ENCODE results near the gene TCTA. TPM values are rescaled to one million over a fixed set of nuclear protein-coding genes. Genes with fewer than 3 reads are reported as not detected.

Gene TCTA
- total and polyA plus RNA-seq, 2 of the 8 experiments (the other 6 are each of a cell fraction or from before 2014, with no cell fraction given): 6.2 to 11.0 TPM

DNA sequence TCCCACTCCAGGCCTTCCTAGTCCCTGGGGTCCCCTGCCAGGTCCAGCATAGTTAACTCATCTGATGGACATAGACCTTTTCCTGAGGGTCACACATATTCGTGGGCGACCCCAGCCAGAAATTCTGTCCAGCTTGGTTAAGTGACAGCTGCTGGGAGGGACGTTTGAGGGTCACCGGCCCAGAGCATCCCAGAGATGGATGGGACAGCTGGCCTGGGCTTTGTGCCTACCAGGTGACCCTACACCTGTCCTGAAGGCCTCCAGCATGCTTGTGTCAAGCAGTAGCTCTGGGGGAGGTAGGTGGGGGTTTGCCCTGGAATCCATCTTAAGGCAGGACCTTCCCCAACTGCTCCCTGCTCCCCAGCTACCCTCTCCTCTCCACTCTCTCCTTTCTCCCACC lies 48.7 kb downstream of the TCTA start:
- peak overlapping the region; percentile 5 for H2BK20ac ChIP-seq (ENCODE audit: low read length)
- no peaks in the 10 kb centered on the region for H3K79me2 ChIP-seq (ENCODE audit: control insufficient read depth in 1 of 2, insufficient read depth in 2 of 2, low read length in 2 of 2)
- peak overlapping the region; percentile 16 for H3K4ac ChIP-seq (replicated peaks; ENCODE audit: insufficient read length, low read depth, low read length)
- no peak for TF ChIP-seq HDAC2 (IDR thresholded peaks at IDR 0.05; ENCODE audit: borderline replicate concordance in 1 of 2, low read depth in 2 of 2, low read length in 2 of 2)
- peak in 1 of 2 experiments; percentile 18; a peak in 1 of 3 replicates for TF ChIP-seq POLR2A (IDR thresholded peaks at IDR 0.05; ENCODE audit: control extremely low read depth in 1 of 2, low read depth in 2 of 2, low read length in 2 of 2)
- no peak for TF ChIP-seq EZH2 (IDR thresholded peaks at IDR 0.05; ENCODE audit: low read depth, low read length, severe bottlenecking)
- peak overlapping the region in 2 of 4 experiments; percentile 25 to 26; a peak in 3 of 7 replicates for H3K9ac ChIP-seq (replicated peaks in 1 of 4; ENCODE audit: extremely low read depth in 1 of 4, low read depth in 3 of 4, low read length in 3 of 4)
- H2BK15ac ChIP-seq (ENCODE audit: low read length): peak overlapping the region; percentile 65; the same call in 1 of the 2 replicates
- peak overlapping the region; percentile 98 for H2AK5ac ChIP-seq (ENCODE audit: low read depth, low read length)
- H4K5ac ChIP-seq (ENCODE audit: insufficient read length, low read depth, low read length): peak overlapping the region; percentile 84
- H3K9me3 ChIP-seq (ENCODE audit: insufficient read depth in 2 of 2, low read depth in 1 of 2, low read length in 1 of 2): no peaks in the 10 kb centered on the region
- H3K27ac ChIP-seq (ENCODE audit: low read depth, low read length): peak overlapping the region; percentile 89
- FAIRE-seq (no peak), DNase-seq (ENCODE audit: low read depth in 1 of 2, low spot score in 2 of 2) (no peak)
- no peaks in the 10 kb centered on the region for H3K27me3 ChIP-seq (replicated peaks in 1 of 4; ENCODE audit: control insufficient read depth in 3 of 4, extremely low read depth in 1 of 4, insufficient read depth in 3 of 4, low read length in 3 of 4)
- peak overlapping the region; percentile 88 for H4K91ac ChIP-seq (replicated peaks; ENCODE audit: insufficient read length, low read length)
- POLR2A ChIA-PET (ENCODE audit: partially characterized antibody): interaction anchor here (1.0 to 11.8 kb wide), 9 partner anchors 11 to 368 kb away, joined by 3 to 205 read pairs (median 4); partner anchors contain the start of genes DAG1, GPX1, RHOA and TCTA
- peak overlapping the region; percentile 26 to 56 for H3K4me2 ChIP-seq (ENCODE audit: insufficient read depth in 1 of 2, low read depth in 2 of 2, low read length in 2 of 2)
- H3K4me3 ChIP-seq (ENCODE audit: extremely low read depth in 1 of 4, insufficient read depth in 2 of 4, low read depth in 3 of 4, low read length in 4 of 4): peak overlapping the region in 1 of 4 experiments; percentile 34; a peak in 4 of 8 replicates
- H2BK5ac ChIP-seq (ENCODE audit: low read depth, low read length): peak overlapping the region; percentile 98
- 89% methylated on average over 4 of the region's 4 CpGs; no CpG with 5 or more reads in 1 of the 2 experiments for WGBS, 2 experiments (ENCODE audit: extremely low coverage in 1 of 2, insufficient coverage in 1 of 2, insufficient read length in 1 of 2, insufficient replicate concordance in 2 of 2, low coverage in 1 of 2, low lambda C conversion rate in 2 of 2, missing lambda C conversion rate in 1 of 2)
- no peaks in the 10 kb centered on the region for H3K79me1 ChIP-seq (ENCODE audit: low read depth, low read length)
- H3K14ac ChIP-seq (ENCODE audit: insufficient read length): no peak overlapping the region
- H3K36me3 ChIP-seq (ENCODE audit: control insufficient read depth in 2 of 4, insufficient read depth in 4 of 4, low read length in 3 of 4): no peaks in the 10 kb centered on the region
- peak overlapping the region; percentile 100 for H3K18ac ChIP-seq (ENCODE audit: extremely low read depth, low read length)
- no peaks in the 10 kb centered on the region for H3K23me2 ChIP-seq (ENCODE audit: low read depth, low read length)
- no peak overlapping the region for H2AFZ ChIP-seq (ENCODE audit: low read length)
- peak overlapping the region; percentile 99 for H2BK12ac ChIP-seq (ENCODE audit: low read depth, low read length)
- CTCF ChIA-PET (ENCODE audit: partially characterized antibody): interaction anchor here (0.6 to 4.4 kb wide), 7 partner anchors 10 to 211 kb away, joined by 3 to 32 read pairs (median 4); partner anchors contain the start of gene DAG1
- H4K20me1 ChIP-seq (replicated peaks in 1 of 2; ENCODE audit: control insufficient read depth in 1 of 2, insufficient read depth in 2 of 2, low read length in 2 of 2): no peaks in the 10 kb centered on the region
- peak overlapping the region; percentile 80 for H2BK120ac ChIP-seq (replicated peaks; ENCODE audit: low read depth, low read length)
- H4K8ac ChIP-seq (ENCODE audit: extremely low read depth, insufficient read depth, low read length): peak overlapping the region; percentile 63; the same call in 1 of the 2 replicates
- no peak overlapping the region for H3K56ac ChIP-seq (replicated peaks; ENCODE audit: insufficient read length, low read depth, low read length)
- peaks cover 16 to 34% (median 30%) of the 10 kb centered on the region in 4 experiments for H3K4me1 ChIP-seq (replicated peaks in 1 of 4; ENCODE audit: control insufficient read depth in 3 of 4, insufficient read depth in 4 of 4, low read length in 3 of 4)
- H3K23ac ChIP-seq (ENCODE audit: insufficient read length): no peak overlapping the region
